ENCODE results near the gene MBNL3. TPM values are rescaled to one million over a fixed set of nuclear protein-coding genes. Genes with fewer than 3 reads are reported as not detected.
"Not testable (repeated sequence)": the region's sequence is repeated elsewhere in the genome, so short reads cannot be mapped to it uniquely, and the experiment has no call there.

MBNL3 gene
- total and polyA plus RNA-seq, 2 donors, result 11.5 to 44.1 TPM

DNA sequence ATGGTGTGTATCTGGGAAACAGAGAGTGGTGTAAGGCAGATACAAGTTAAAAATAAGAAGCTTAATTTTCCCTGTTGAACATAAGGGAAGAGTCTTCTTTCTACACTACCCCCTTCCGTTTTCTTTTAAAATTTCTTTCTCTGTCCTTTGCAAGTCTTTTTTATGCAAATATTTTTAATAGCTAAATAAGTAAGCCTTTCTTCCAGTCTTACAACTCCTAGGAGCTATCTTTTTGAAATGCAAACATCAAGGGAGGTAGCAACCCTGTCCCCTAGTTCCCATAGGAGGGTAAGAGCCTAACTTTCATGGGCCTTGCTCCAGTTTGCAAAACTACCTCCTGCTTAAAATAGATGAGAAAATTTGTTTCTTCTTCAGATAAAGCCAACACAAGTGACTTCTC, 121.5 kb downstream of the MBNL3 start:
- no peaks in the 10 kb centered on the region for H3K4me1 ChIP-seq (ENCODE audit: insufficient read depth)
- WGBS, result 82% methylated on average over 1 of the region's 1 CpG
- H3K27ac ChIP-seq (ENCODE audit: low read depth), result no peak overlapping the region
- H3K36me3 ChIP-seq (ENCODE audit: insufficient read depth), result no peaks in the 10 kb centered on the region
- DNase-seq (ENCODE audit: extremely low spot score), result no peak
- no peak overlapping the region for H3K4me3 ChIP-seq (ENCODE audit: low read depth, low read length)

GRCh38 chrX:132365490-132365889, 123.3 kb downstream of the MBNL3 start:
- no peaks in the 10 kb centered on the region for H3K36me3 ChIP-seq (ENCODE audit: insufficient read depth)
- DNase-seq (ENCODE audit: extremely low spot score), result no peak
- H3K4me3 ChIP-seq (ENCODE audit: low read depth, low read length), result no peak overlapping the region
- no peak overlapping the region for H3K27ac ChIP-seq (ENCODE audit: low read depth)
- H3K4me1 ChIP-seq (ENCODE audit: insufficient read depth), result no peaks in the 10 kb centered on the region

GRCh38 chrX:132364313-132364712, 124.5 kb downstream of the MBNL3 start:
- DNase-seq (ENCODE audit: extremely low spot score), result no peak
- no peak overlapping the region for H3K27ac ChIP-seq (ENCODE audit: low read depth)
- 89% methylated on average over 3 of the region's 3 CpGs for WGBS
- no peaks in the 10 kb centered on the region for H3K36me3 ChIP-seq (ENCODE audit: insufficient read depth)
- no peaks in the 10 kb centered on the region for H3K4me1 ChIP-seq (ENCODE audit: insufficient read depth)
- no peak overlapping the region for H3K4me3 ChIP-seq (ENCODE audit: low read depth, low read length)

GRCh38 chrX:132353430-132353829, 135.4 kb downstream of the MBNL3 start:
- DNase-seq (ENCODE audit: extremely low spot score), result no peak
- no peak overlapping the region for H3K4me3 ChIP-seq (ENCODE audit: low read depth, low read length)
- H3K27ac ChIP-seq (ENCODE audit: low read depth), result no peak overlapping the region
- WGBS, result 97% methylated on average over 5 of the region's 5 CpGs
- H3K36me3 ChIP-seq (ENCODE audit: insufficient read depth), result no peaks in the 10 kb centered on the region
- H3K4me1 ChIP-seq (ENCODE audit: insufficient read depth), result no peaks in the 10 kb centered on the region

DNA sequence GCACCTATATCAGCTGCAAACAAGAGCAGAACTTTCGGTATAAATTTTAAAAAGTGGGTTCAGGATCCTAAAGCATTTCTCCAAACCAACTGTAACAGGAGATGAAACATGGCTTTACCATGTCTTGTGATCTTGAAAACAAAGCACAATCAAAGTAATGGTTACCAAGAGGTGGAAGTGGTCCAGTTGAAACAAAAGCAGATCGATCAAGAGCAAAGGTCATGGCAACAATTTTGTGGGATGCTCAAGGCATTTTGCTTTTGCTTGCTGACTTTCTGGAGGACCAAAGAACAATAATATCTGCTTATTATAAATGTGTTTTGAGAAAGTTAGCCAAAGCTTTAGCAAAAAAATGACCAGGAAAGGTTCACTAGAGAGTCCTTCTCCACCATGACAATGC, 152.7 kb downstream of the MBNL3 start:
- no peak for DNase-seq (ENCODE audit: extremely low spot score)
- H3K4me1 ChIP-seq (ENCODE audit: insufficient read depth), result no peaks in the 10 kb centered on the region
- WGBS, result 97% methylated on average over 2 of the region's 2 CpGs
- H3K36me3 ChIP-seq (ENCODE audit: insufficient read depth), result no peaks in the 10 kb centered on the region
- H3K27ac ChIP-seq (ENCODE audit: low read depth), result no peak overlapping the region
- no peak overlapping the region for H3K4me3 ChIP-seq (ENCODE audit: low read depth, low read length)

GRCh38 chrX:132333351-132333750, 155.5 kb downstream of the MBNL3 start:
- Histone ChIP-seq H3K27ac (ENCODE audit: low read depth) (no peak overlapping the region), H3K36me3 (ENCODE audit: insufficient read depth) (no peaks in the 10 kb centered on the region), H3K4me3 (ENCODE audit: low read depth, low read length) (no peak overlapping the region), H3K4me1 (ENCODE audit: insufficient read depth) (no peaks in the 10 kb centered on the region)
- DNase-seq (ENCODE audit: extremely low spot score), result no peak
- WGBS, result 85% methylated on average over 4 of the region's 4 CpGs

- no peak for DNase-seq (ENCODE audit: extremely low spot score)
- no peak overlapping the region for H3K4me3 ChIP-seq (ENCODE audit: low read depth, low read length)
- H3K4me1 ChIP-seq (ENCODE audit: insufficient read depth), result no peaks in the 10 kb centered on the region
- no peak overlapping the region for H3K27ac ChIP-seq (ENCODE audit: low read depth)
- H3K36me3 ChIP-seq (ENCODE audit: insufficient read depth), result no peaks in the 10 kb centered on the region
- WGBS, result 66% methylated on average over 3 of the region's 3 CpGs
These were observed 157.3 kb downstream of the MBNL3 start for GRCh38 chrX:132331532-132331931.

- DNase-seq (ENCODE audit: extremely low spot score), result no peak
- Histone ChIP-seq H3K36me3 (ENCODE audit: insufficient read depth) (no peaks in the 10 kb centered on the region), H3K4me1 (ENCODE audit: insufficient read depth) (no peaks in the 10 kb centered on the region), H3K4me3 (ENCODE audit: low read depth, low read length) (no peak overlapping the region), H3K27ac (ENCODE audit: low read depth) (no peak overlapping the region)
These were observed 157.8 kb downstream of the MBNL3 start for GRCh38 chrX:132331000-132331399.

DNA sequence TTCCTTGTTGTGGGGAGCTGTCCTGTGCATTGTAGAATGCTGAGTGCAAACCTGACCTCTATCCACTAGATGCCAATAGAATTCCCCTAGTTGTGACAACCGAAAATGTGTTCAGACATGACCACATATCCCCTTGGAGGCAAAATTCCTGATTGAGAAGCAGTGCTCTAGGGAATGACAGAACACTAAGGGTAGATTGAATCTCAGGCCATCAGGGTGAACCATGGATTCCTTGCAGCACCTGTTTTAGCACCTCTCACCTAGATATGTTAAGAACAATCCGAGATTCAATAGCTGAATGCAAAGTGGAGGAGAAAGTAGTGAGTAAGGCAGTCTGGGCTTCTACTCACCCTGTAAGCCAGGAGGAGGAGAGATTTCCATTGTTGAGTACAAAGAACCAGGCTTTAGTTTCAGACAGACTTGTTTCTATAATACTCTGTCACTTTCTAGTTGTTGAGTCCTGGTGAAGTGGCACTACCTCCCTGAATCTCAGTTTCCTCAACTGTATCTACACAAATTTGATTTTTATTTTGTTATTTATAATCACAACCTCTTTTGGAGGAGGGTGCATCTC, 158.6 kb downstream of the MBNL3 start:
- no peaks in the 10 kb centered on the region for H3K36me3 ChIP-seq (ENCODE audit: insufficient read depth)
- no peak for DNase-seq (ENCODE audit: extremely low spot score)

GRCh38 chrX:132326960-132327359, 161.9 kb downstream of the MBNL3 start:
- H3K36me3 ChIP-seq (ENCODE audit: insufficient read depth); H3K27ac ChIP-seq (ENCODE audit: low read depth); H3K4me1 ChIP-seq (ENCODE audit: insufficient read depth); H3K4me3 ChIP-seq (ENCODE audit: low read depth, low read length); DNase-seq (ENCODE audit: extremely low spot score): not testable (repeated sequence)
- WGBS, result 98% methylated on average over 2 of the region's 2 CpGs

More for the DNA sequence above, 158.6 kb downstream of the MBNL3 start:
- Histone ChIP-seq H3K27ac (ENCODE audit: low read depth) (no peak overlapping the region), H3K4me1 (ENCODE audit: insufficient read depth) (no peaks in the 10 kb centered on the region), H3K4me3 (ENCODE audit: low read depth, low read length) (no peak overlapping the region)
- 92% methylated on average over 2 of the region's 2 CpGs for WGBS
